OCI-LY1 (cell line): Measurements from ENCODE around the gene SCAPER.

Experiments
- H2AFZ ChIP-seq: fragments of 200-600 bp; sonication (generic), shearing (Covaris generic); 2 replicates; pipeline ENCODE4 v1.6.0; 2014; ENCODE audit warnings: antibody characterized with exemption, mild to moderate bottlenecking, low read length
- H3F3A ChIP-seq: fragments of 200-600 bp; sonication (generic), shearing (Covaris generic); 2 replicates; pipeline ENCODE4 v1.6.0; 2014; ENCODE audit warnings: mild to moderate bottlenecking, antibody characterized with exemption, low read length, moderate library complexity; ENCODE audit not compliant: insufficient read depth
- H3K27ac ChIP-seq: fragments of 200-600 bp; sonication (generic); 2 replicates; pipeline ENCODE4 v1.5.1; 2014; ENCODE audit warnings: low read length, mixed run types, mild to moderate bottlenecking, low read depth; ENCODE audit not compliant: poor library complexity, severe bottlenecking
- H3K27me3 ChIP-seq: fragments of 200-600 bp; sonication (generic); 2 replicates; pipeline ENCODE4 v1.6.0; 2014; ENCODE audit warnings: antibody characterized with exemption, mild to moderate bottlenecking, low read length, moderate library complexity; ENCODE audit not compliant: insufficient read depth
- H3K36me3 ChIP-seq: fragments of 200-600 bp; sonication (generic); 2 replicates; pipeline ENCODE4 v1.6.1; 2014; ENCODE audit warnings: mild to moderate bottlenecking, antibody characterized with exemption, low read length, moderate library complexity, mixed read lengths; ENCODE audit not compliant: insufficient read depth
- H3K4me1 ChIP-seq: fragments of 200-600 bp; sonication (generic); 2 replicates; pipeline ENCODE4 v1.5.1; 2014; ENCODE audit warnings: mild to moderate bottlenecking, low read length, moderate library complexity; ENCODE audit not compliant: insufficient read depth, severe bottlenecking
- H3K4me2 ChIP-seq: fragments of 200-600 bp; sonication (generic), shearing (Covaris generic); 2 replicates; pipeline ENCODE4 v1.6.1; 2014; ENCODE audit warnings: low read length
- H3K4me3 ChIP-seq: fragments of 200-600 bp; sonication (generic); 2 replicates; pipeline ENCODE4 v1.5.1; 2014; ENCODE audit warnings: low read length, low read depth, mild to moderate bottlenecking, mixed read lengths; ENCODE audit not compliant: poor library complexity, severe bottlenecking
- H3K79me2 ChIP-seq: fragments of 200-600 bp; shearing (Covaris generic); 2 replicates; pipeline ENCODE4 v1.6.1; 2016; ENCODE audit warnings: mixed run types, low read length, mixed read lengths; ENCODE audit not compliant: insufficient read depth
- H3K9ac ChIP-seq: fragments of 200-600 bp; sonication (generic), shearing (Covaris generic); 2 replicates; pipeline ENCODE4 v1.6.1; 2014; ENCODE audit warnings: mild to moderate bottlenecking, low read length, mixed read lengths
- H3K9me2 ChIP-seq: fragments of 200-600 bp; sonication (generic), shearing (Covaris generic); 2 replicates; pipeline ENCODE4 v1.6.1; 2014; ENCODE audit warnings: low read depth, mild to moderate bottlenecking, low read length, mixed read lengths
- H3K9me3 ChIP-seq: fragments of 200-600 bp; shearing (Covaris generic); 2 replicates; pipeline ENCODE4 v1.6.1; 2014; ENCODE audit warnings: low read length, mixed read lengths
- H4K20me1 ChIP-seq: fragments of 200-600 bp; sonication (generic), shearing (Covaris generic); 2 replicates; pipeline ENCODE4 v1.6.0; 2016; ENCODE audit warnings: mild to moderate bottlenecking, low read length; ENCODE audit not compliant: insufficient read depth
- CTCF ChIP-seq: fragments of 200-600 bp; sonication (generic), shearing (Covaris generic); IDR thresholded peaks from 2 replicates; pipeline ENCODE4 v1.5.1; 2017; ENCODE audit warnings: mild to moderate bottlenecking, antibody characterized with exemption, low read length, moderate library complexity, mixed read lengths
- EZH2 ChIP-seq: fragments of 200-600 bp; sonication (generic), shearing (Covaris generic); IDR thresholded peaks from 2 replicates; pipeline ENCODE4 v1.8.0; 2017; ENCODE audit warnings: borderline replicate concordance, mixed run types, mild to moderate bottlenecking, antibody characterized with exemption, low read length, moderate library complexity, mixed read lengths

SCAPER gene

GRCh38 chr15:76951220-76951619, 46.1 kb upstream of the SCAPER start:
- Histone ChIP-seq H3K27me3 (0 out of 2 replicates have a peak, but pooled peaks cover 3% of the 10 kb centered on the region), H3K9me2 (no peaks in the 10 kb centered on the region), H3K9me3 (no peaks in the 10 kb centered on the region), H3K9ac (no peak overlapping the region), H3K27ac (no peak overlapping the region), H3K4me1 (peaks cover 4% of the 10 kb centered on the region), H3F3A (no peaks in the 10 kb centered on the region), H3K4me2 (no peak overlapping the region), H4K20me1 (no peaks in the 10 kb centered on the region), H2AFZ (no peak overlapping the region), H3K79me2 (no peaks in the 10 kb centered on the region), H3K36me3 (peaks cover 16% of the 10 kb centered on the region; the same call in 1 of the 2 replicates), H3K4me3 (no peak overlapping the region)
- no peak for TF ChIP-seq CTCF
- TF ChIP-seq EZH2 = no peak

GRCh38 chr15:76947454-76947853, 42.3 kb upstream of the SCAPER start:
- Histone ChIP-seq H3K4me1 (peaks cover 4% of the 10 kb centered on the region), H3K9me2 (no peaks in the 10 kb centered on the region), H3K9ac (no peak overlapping the region), H3K27ac (no peak overlapping the region), H3K36me3 (peaks cover 21% of the 10 kb centered on the region), H3K9me3 (no peaks in the 10 kb centered on the region), H2AFZ (no peak overlapping the region), H3K4me3 (no peak overlapping the region), H3K27me3 (no peaks in the 10 kb centered on the region), H3F3A (no peaks in the 10 kb centered on the region), H4K20me1 (no peaks in the 10 kb centered on the region), H3K4me2 (no peak overlapping the region), H3K79me2 (no peaks in the 10 kb centered on the region)
- TF ChIP-seq CTCF (no peak), EZH2 (no peak)

- Histone ChIP-seq H3K79me2 (no peaks in the 10 kb centered on the region), H3K9me3 (no peaks in the 10 kb centered on the region), H3K36me3 (peaks cover 21% of the 10 kb centered on the region)
Measured at GRCh38 chr15:76945494-76946093, 40.5 kb upstream of the SCAPER start.

More at GRCh38 chr15:76945494-76946093, 40.5 kb upstream of the SCAPER start:
- H3K4me1 ChIP-seq = peaks cover 4% of the 10 kb centered on the region
- no peak overlapping the region for H3K9ac ChIP-seq
- H3K9me2 ChIP-seq = no peaks in the 10 kb centered on the region
- H3F3A ChIP-seq = peaks cover 4% of the 10 kb centered on the region; the same call in 1 of the 2 replicates
- no peak overlapping the region for H3K27ac ChIP-seq
- H2AFZ ChIP-seq = no peak overlapping the region
- H3K4me2 ChIP-seq = no peak overlapping the region
- H3K4me3 ChIP-seq = no peak overlapping the region
- H3K27me3 ChIP-seq = no peaks in the 10 kb centered on the region
- TF ChIP-seq EZH2 (no peak), CTCF (no peak)
- no peaks in the 10 kb centered on the region for H4K20me1 ChIP-seq
